Activated T-cell treated with anti-CD3 and anti-CD28 coated beads, Interleukin-2, amount 50 U/mL, for 72 hours (primary cell): ENCODE measurements around the gene VPS37D. TPM values are rescaled to one million over a fixed set of nuclear protein-coding genes. Genes with fewer than 3 reads are reported as not detected.

ENCODE experiments used
- ATAC-seq, 2 donors: fragments of 150-1000 bp; cut with Tn5 transposase; replicated peaks in 1 of 2; 2 replicates each; pipeline ENCODE4 v1.10.0; 2021; ENCODE audit warnings: moderate library complexity in 2 of 2, mild to moderate bottlenecking in 1 of 2
- DNase-seq, 2 donors: peaks; one replicate each; pipeline ENCODE4 v3.0.0; 2021 to 2022; ENCODE audit warnings: mixed read lengths in 1 of 2
- H3K27ac Mint-ChIP-seq: one replicate; pipeline ENCODE4 v1.8.0; 2022; ENCODE audit warnings: mild to moderate bottlenecking, moderate library complexity, mixed read lengths
- H3K27me3 Mint-ChIP-seq: one replicate; pipeline ENCODE4 v1.8.0; 2022; ENCODE audit warnings: low read depth, mixed read lengths
- H3K36me3 Mint-ChIP-seq, 2 donors: one replicate each; pipeline ENCODE4 v1.8.0; 2022; ENCODE audit warnings: mixed read lengths in 2 of 2, mild to moderate bottlenecking in 1 of 2; ENCODE audit not compliant: insufficient read depth in 2 of 2
- H3K4me1 Mint-ChIP-seq: one replicate; pipeline ENCODE4 v1.8.0; 2022; ENCODE audit warnings: low read depth, mixed read lengths
- H3K4me3 Mint-ChIP-seq, 2 donors: one replicate each; pipeline ENCODE4 v1.8.0; 2022; ENCODE audit warnings: mild to moderate bottlenecking in 2 of 2, mixed read lengths in 2 of 2, moderate library complexity in 2 of 2
- H3K9me3 Mint-ChIP-seq, 2 donors: one replicate each; pipeline ENCODE4 v1.8.0; 2022; ENCODE audit warnings: mixed read lengths in 2 of 2
- total RNA-seq, 2 donors: library from RNA; stranded (reverse); gene quantifications; one replicate each; pipeline ENCODE4 v1.2.3, GENCODE V29; 2022

The VPS37D gene
- total RNA-seq, 2 donors from 2014 or later: 0.70 to 0.95 TPM

GRCh38 chr7:73633323-73633722 lies 34.3 kb upstream of the VPS37D start:
- ATAC-seq: no peak
- H3K36me3 Mint-ChIP-seq: no peaks in the 10 kb centered on the region
- H3K27ac Mint-ChIP-seq: no peak overlapping the region
- H3K27me3 Mint-ChIP-seq: peaks cover 43% of the 10 kb centered on the region
- DNase-seq: no peak
- no peak overlapping the region for H3K4me3 Mint-ChIP-seq
- peaks cover 8% of the 10 kb centered on the region for H3K4me1 Mint-ChIP-seq
- H3K9me3 Mint-ChIP-seq: no peaks in the 10 kb centered on the region

DNA sequence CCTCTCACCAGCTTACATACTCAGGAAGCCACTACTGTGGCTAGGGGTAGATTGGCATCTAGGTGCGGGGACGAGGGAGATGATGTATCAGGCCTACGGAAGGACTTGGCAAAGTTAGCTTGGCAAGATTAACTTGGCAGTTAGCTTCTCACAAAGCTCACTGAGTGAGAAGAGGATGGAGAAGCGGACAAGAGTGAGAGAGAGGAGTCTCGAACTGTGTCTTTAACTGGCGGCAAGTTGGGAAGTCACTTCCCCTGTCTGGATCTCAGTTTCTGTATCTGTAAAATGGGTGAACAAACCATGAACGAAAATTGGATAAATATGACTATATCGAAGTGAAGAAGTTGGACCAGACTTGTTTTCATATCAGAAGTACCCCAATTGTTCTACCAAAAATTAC lies 33.8 kb upstream of the VPS37D start:
- no peaks in the 10 kb centered on the region for H3K9me3 Mint-ChIP-seq
- H3K36me3 Mint-ChIP-seq: no peaks in the 10 kb centered on the region
- no peak for ATAC-seq
- peaks cover 38% of the 10 kb centered on the region for H3K27me3 Mint-ChIP-seq
- DNase-seq: no peak
- H3K4me3 Mint-ChIP-seq: no peak overlapping the region
- H3K4me1 Mint-ChIP-seq: peaks cover 8% of the 10 kb centered on the region
- H3K27ac Mint-ChIP-seq: no peak overlapping the region

GRCh38 chr7:73635428-73636200 lies 32.0 kb upstream of the VPS37D start:
- ATAC-seq (no peak), DNase-seq (no peak)
- Mint-ChIP-seq H3K27me3 (peaks cover 33% of the 10 kb centered on the region), H3K4me1 (peaks cover 8% of the 10 kb centered on the region), H3K27ac (no peak overlapping the region), H3K4me3 (no peak overlapping the region), H3K9me3 (no peaks in the 10 kb centered on the region), H3K36me3 (peaks cover 0 to 1% of the 10 kb centered on the region in 2 donors)

DNA sequence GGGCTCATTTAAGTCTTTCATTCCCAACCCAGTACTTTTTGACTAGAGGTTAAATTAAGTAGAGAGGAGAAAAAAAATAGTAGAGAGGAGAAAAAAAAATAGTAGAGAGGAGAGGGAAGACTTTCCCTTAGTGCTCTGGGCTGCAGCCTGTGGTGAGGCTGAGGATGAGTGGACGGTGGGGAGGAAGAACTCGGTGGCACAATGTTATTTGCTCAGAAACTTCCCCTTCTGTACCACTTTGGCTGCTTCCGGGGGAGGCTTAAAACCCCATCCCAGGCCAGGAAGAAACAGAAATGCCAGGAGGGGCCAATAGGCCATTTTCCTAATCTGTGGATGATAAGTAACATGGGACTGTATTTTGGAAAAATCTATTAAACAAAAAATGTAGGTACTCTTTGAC lies 28.7 kb upstream of the VPS37D start:
- H3K27me3 Mint-ChIP-seq: peaks cover 10% of the 10 kb centered on the region
- ATAC-seq (no peak), DNase-seq (no peak)
- no peak overlapping the region for H3K27ac Mint-ChIP-seq
- H3K36me3 Mint-ChIP-seq: peaks cover 0 to 4% of the 10 kb centered on the region in 2 donors
- peaks cover 8% of the 10 kb centered on the region for H3K4me1 Mint-ChIP-seq
- peaks cover 0 to 1% of the 10 kb centered on the region in 2 donors for H3K9me3 Mint-ChIP-seq
- H3K4me3 Mint-ChIP-seq: no peak overlapping the region

- no peak for DNase-seq
- peaks cover 25% of the 10 kb centered on the region for H3K27me3 Mint-ChIP-seq
- H3K36me3 Mint-ChIP-seq: peaks cover 0 to 4% of the 10 kb centered on the region in 2 donors
- peaks cover 0 to 1% of the 10 kb centered on the region in 2 donors for H3K9me3 Mint-ChIP-seq
- H3K4me3 Mint-ChIP-seq: no peak overlapping the region
- no peak for ATAC-seq
- H3K4me1 Mint-ChIP-seq: no peaks in the 10 kb centered on the region
- no peak overlapping the region for H3K27ac Mint-ChIP-seq
These were observed 24.8 kb upstream of the VPS37D start for GRCh38 chr7:73642834-73643233.

DNA sequence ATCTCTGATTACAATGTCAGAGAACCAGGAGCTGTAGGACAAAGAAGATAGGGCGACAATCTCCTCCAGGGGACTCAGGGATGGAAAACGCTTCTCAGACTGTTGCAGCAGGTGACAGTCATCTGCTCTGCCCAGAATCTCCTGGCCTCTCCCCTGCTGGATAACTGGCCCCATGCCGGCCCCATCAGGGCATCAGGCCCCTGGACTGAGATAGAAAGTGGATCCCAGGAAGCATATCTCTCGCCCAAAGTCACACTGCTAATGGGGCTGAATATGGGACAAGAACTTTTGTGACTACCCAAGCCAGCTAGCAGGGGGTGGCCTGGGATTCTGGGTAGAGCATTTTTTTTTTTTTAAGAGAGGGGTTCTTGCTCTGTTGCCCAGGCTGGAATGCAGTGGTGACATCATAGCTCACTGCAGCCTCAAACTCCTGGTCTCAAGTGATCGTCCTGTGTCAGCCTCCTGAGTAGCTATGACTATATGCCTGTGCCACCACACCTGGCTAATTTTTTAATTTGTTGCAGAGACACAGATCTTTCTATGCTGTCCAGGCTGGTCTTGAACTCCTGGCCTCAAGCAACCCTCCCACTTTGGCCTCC lies 22.8 kb upstream of the VPS37D start:
- H3K27me3 Mint-ChIP-seq: peaks cover 45% of the 10 kb centered on the region
- peaks cover 0 to 1% of the 10 kb centered on the region in 2 donors for H3K9me3 Mint-ChIP-seq
- peaks cover 18% of the 10 kb centered on the region for H3K4me1 Mint-ChIP-seq
- H3K4me3 Mint-ChIP-seq: no peak overlapping the region
- DNase-seq (no peak), ATAC-seq (no peak)
- H3K27ac Mint-ChIP-seq: no peak overlapping the region
- peaks cover 0 to 2% of the 10 kb centered on the region in 2 donors for H3K36me3 Mint-ChIP-seq

GRCh38 chr7:73645643-73646174 lies 21.9 kb upstream of the VPS37D start:
- Mint-ChIP-seq H3K27me3 (peaks cover 54% of the 10 kb centered on the region), H3K27ac (no peak overlapping the region), H3K36me3 (peaks cover 0 to 2% of the 10 kb centered on the region in 2 donors), H3K4me3 (no peak overlapping the region), H3K4me1 (peaks cover 18% of the 10 kb centered on the region), H3K9me3 (peaks cover 0 to 1% of the 10 kb centered on the region in 2 donors)
- ATAC-seq (no peak), DNase-seq (no peak)

DNA sequence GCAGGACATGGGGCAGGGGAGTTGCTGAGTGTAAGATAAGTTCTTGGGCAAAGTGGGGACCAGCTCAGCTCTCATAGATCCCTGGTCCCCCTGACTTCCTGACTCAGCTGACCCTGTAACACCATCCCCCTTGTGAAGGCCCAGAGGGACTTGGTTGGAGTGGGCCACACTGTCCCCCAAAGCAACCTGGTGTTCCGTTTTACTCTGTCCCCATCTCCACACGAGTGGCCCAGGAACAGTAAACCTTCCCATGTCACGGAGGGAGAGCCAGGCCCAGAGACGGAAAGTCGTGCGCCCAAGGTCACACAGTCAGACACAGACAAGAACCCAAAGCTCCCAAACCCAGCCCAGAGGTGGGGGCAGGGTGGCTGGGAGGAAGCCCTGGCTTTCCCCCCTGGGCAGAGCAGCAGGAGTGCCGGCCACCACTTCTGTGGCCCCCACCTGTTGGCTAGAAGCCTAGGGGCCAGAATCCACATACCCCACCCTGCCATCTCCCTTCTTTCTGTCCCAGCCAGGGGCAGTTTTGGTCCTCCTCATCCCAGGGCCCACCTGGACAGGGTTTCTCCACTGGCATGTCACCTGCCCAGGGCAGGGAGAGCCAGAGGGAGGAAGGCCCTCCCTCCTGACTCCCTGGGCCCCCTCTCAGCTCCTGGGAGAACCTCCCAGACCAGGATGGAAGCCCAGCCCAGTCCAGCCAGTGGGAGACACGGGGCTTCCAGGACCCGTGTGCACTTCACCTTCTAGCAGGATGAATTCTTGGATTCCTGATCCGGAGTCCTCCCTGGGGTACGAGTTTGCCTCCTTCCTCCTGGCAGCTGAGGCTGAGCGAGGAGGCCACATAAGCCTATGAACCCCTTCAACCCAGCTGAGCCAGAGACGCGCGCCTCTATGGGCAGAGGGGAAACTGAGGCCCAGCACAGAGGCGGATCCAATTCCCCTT lies 20.6 kb upstream of the VPS37D start:
- H3K36me3 Mint-ChIP-seq: peaks cover 0 to 1% of the 10 kb centered on the region in 2 donors
- H3K9me3 Mint-ChIP-seq: no peaks in the 10 kb centered on the region
- ATAC-seq (no peak), DNase-seq (no peak)
- no peak overlapping the region for H3K27ac Mint-ChIP-seq
- H3K4me3 Mint-ChIP-seq: peak overlapping the region in 1 of 2 donors; percentile 27
- H3K27me3 Mint-ChIP-seq: peaks cover 63% of the 10 kb centered on the region
- peaks cover 18% of the 10 kb centered on the region for H3K4me1 Mint-ChIP-seq

GRCh38 chr7:73647725-73648592 lies 19.7 kb upstream of the VPS37D start:
- Mint-ChIP-seq H3K27ac (no peak overlapping the region), H3K27me3 (peaks cover 70% of the 10 kb centered on the region), H3K9me3 (no peaks in the 10 kb centered on the region), H3K4me1 (peaks cover 18% of the 10 kb centered on the region), H3K4me3 (peak overlapping the region; percentile 81 to 87), H3K36me3 (peaks cover 0 to 1% of the 10 kb centered on the region in 2 donors)
- DNase-seq: peak; percentile 48 to 58
- ATAC-seq: peak; percentile 85 to 87

GRCh38 chr7:73648593-73649332 lies 18.9 kb upstream of the VPS37D start:
- H3K4me1 Mint-ChIP-seq: peaks cover 18% of the 10 kb centered on the region
- DNase-seq (no peak), ATAC-seq (no peak)
- H3K9me3 Mint-ChIP-seq: no peaks in the 10 kb centered on the region
- H3K36me3 Mint-ChIP-seq: no peaks in the 10 kb centered on the region
- H3K4me3 Mint-ChIP-seq: peak overlapping the region; percentile 81 to 87
- no peak overlapping the region for H3K27ac Mint-ChIP-seq
- H3K27me3 Mint-ChIP-seq: peaks cover 75% of the 10 kb centered on the region

DNA sequence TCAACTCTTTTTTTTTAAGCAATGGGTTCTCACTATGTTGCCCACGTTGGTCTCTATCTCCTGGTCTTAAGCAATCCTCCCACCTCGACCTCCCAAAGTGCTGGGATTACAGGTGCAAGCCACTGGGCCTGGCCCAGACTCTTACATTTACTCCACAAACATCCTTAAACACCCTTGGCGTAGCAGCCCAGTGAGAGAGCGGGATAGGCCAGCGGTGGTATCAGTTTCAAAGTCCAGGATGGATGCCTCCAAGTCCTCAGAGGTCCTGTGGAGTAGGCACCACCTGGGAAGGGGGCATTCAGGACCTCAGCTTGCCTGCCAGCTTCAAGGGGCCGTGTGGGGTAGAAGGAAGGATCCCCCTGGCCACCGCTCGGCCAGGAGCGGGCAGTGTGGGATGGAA lies 18.1 kb upstream of the VPS37D start:
- H3K27me3 Mint-ChIP-seq: peaks cover 73% of the 10 kb centered on the region
- no peaks in the 10 kb centered on the region for H3K36me3 Mint-ChIP-seq
- ATAC-seq: no peak

More for the DNA sequence above, 18.1 kb upstream of the VPS37D start:
- DNase-seq: no peak
- Mint-ChIP-seq H3K27ac (no peak overlapping the region), H3K9me3 (no peaks in the 10 kb centered on the region), H3K4me3 (peak overlapping the region; percentile 16 to 37), H3K4me1 (peaks cover 18% of the 10 kb centered on the region)
